HepG2 (cell line): Measurements from ENCODE around the gene GORASP2.
A peak's percentile ranks its signal among the peaks of the same experiment; 100 is the strongest.

Source experiments
- AKAP8 ChIP-seq: sonication (generic); formaldehyde crosslinking; IDR thresholded peaks from 2 replicates; pipeline ENCODE4 v1.5.1; 2020; ENCODE audit warnings: mild to moderate bottlenecking, missing genetic modification reagents
- MAX ChIP-seq: IDR thresholded peaks from 2 replicates; pipeline ENCODE4 v1.6.1; 2012; ENCODE audit warnings: inconsistent platforms

DNA sequence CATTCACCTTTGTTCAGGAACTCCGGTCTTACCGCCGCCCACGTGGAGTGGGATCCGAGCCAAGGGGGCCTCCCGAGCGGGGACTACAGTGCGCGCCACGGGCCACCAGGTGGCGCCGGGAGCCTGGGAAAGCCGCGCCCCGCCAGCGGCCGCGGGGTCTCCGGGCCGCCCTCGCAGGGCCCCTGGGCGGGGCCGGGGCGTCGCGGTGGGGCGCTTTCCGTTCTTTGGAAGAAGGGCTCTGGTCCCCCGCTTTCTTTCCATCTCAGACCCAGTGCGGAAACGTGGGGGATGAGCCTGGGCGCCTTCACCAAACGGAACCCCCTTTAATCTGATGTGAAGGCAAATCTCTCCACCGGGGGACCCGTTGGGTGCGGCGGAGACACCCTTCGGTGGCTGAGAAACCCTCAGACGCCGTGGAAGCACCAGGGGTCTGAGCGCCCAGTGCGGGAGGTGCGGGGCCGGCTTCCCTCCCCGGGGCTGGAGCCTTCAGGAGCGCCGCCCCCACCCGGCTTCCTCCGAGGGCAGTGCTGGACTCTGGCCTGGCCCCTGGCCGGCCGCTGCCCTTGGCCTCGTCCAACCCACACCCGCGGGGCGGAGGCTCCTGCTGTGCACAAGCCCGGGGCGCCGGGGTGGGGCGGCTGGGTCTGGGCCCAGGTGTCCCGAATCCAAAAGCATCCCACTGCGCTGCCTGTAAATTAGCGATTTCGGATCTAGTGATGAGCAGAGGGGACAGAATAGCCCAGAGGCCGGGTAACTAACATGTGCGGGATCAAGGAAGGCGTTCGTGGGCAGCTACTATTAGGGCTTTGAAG is 44.6 kb downstream of the GORASP2 start:
- peak; percentile 91 for TF ChIP-seq AKAP8 (CRISPR knock-in tag)
- peak; percentile 97 for TF ChIP-seq MAX
